Stimulated activated CD8-positive, alpha-beta memory T cell treated with anti-CD3 and anti-CD28 coated beads, Interleukin-4, amount 100 ng/mL, for 48 hours (primary cell): ENCODE results near the gene CREB3L1.

Source experiments
- DNase-seq: peaks from one replicate; pipeline ENCODE4 v3.0.0-alpha.2; 2020

Gene CREB3L1

GRCh38 chr11:46346886-46347636, 69.6 kb downstream of the CREB3L1 start, which contains the start of gene DGKZ:
TSS of gene DGKZ (plus strand) at chr11:46347463. CDS start at chr11:46347660, 197 bp downstream.
- peak; percentile 89 for DNase-seq

DNA sequence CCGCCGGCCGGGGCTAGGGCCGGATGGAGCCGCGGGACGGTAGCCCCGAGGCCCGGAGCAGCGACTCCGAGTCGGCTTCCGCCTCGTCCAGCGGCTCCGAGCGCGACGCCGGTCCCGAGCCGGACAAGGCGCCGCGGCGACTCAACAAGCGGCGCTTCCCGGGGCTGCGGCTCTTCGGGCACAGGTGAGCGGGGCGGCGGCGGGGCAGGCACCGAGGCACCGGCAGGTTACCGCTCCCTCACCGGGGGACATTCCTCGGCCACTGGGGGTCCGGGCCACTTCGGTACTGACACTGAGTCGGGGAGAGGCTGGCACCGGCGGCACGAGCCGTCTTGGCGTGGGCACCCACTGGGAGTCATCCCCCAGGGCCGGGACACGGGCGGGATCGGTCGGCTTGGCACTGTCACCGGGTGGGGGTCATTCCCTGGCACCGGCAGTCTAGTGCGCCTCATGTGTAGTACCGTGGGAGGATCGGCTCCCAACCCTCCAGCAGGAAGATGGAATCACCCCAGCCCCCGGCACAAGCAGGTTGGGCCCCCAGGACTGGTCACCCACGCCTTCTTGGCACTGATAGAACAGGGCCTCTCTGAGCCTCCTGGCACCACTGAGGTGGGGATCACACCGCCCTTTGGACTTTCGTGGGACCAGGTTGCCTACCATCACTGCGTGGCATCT, 70.3 kb downstream of the CREB3L1 start:
- DNase-seq = peak; percentile 50

- peak; percentile 69 for DNase-seq
Observed at GRCh38 chr11:46348566-46349401, 71.3 kb downstream of the CREB3L1 start.

GRCh38 chr11:46350695-46351094, 73.2 kb downstream of the CREB3L1 start:
- no peak for DNase-seq

GRCh38 chr11:46351148-46351547, 73.7 kb downstream of the CREB3L1 start:
- no peak for DNase-seq

DNA sequence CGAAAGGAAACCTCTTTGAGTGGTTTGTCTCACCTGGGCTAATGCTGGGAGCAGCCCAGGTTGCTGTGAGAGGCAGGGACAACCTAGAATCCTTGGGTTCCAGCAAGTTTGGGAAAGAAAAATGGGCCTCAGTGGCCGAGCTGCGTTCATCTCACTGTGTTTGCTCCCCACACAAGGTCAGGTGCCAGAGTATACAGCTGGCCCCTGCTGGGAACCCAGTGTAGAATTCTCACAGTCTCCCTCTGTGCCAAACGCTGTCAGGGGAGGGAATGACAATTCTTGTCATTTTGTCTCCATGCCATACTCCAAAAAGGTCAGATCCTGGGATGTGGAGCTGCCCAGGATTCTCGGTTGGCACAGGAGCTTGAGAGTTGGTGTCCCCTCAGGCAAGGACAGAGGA, 74.1 kb downstream of the CREB3L1 start:
- no peak for DNase-seq

DNA sequence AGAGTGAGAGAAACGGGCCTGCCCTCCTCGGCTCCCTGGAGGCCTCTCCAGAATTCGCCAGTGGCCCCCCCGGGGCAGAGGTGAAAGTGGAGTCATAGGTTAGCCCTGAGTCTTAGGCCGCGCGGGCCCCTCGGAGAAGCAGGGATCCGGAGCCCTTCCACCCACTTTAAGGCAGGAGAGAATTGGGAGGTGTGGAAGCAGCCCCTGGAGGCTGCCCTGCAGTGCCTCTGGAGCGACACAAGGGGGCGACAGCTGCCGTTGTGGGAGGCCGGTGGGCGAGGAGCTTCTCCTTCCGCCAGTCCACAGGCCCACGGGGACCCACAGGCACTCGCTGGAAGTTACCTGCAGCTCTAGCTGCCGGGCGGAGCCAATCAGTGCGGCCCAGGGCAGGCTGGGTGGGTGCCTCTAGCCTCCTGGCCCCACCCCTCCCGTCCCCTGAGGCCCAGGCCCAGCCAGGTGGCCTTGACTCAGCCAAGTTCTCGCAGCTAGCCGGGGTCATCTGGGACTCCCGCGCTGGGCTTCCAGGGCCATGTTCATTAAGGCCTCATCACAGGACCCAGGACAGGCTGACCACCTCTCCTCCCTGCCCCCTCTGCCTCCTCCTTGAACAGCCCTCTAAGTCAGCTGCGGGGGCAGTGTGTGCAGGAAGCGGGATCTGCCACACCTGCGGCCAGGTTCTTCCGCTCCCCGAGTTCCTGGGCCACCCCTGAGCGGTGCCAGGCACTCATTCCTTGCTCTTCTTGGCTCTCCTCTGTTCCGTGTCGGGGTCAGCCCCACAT, 74.8 kb downstream of the CREB3L1 start:
- peak; percentile 88 for DNase-seq

DNA sequence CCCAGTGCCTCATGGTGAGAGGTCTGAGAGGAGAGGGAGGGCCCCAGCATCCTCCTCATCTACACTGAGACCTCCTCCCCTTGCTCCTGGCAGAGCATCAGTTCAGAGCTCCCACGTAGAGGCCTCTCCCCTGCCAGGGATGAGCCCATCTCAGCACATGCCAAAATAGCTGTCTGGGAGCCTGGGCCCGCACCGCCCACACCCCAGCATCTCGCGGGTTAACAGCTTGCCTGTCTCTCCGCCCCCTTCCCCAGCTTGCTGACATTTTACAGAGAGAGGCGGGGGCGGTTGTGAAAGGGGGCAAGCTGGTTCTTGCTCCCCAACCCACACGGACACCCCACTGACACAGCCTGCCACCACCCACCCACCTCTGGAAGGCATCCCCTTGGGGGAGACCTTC, 76.2 kb downstream of the CREB3L1 start:
- peak; percentile 78 for DNase-seq

GRCh38 chr11:46356924-46357482, 79.5 kb downstream of the CREB3L1 start:
- no peak for DNase-seq

DNA sequence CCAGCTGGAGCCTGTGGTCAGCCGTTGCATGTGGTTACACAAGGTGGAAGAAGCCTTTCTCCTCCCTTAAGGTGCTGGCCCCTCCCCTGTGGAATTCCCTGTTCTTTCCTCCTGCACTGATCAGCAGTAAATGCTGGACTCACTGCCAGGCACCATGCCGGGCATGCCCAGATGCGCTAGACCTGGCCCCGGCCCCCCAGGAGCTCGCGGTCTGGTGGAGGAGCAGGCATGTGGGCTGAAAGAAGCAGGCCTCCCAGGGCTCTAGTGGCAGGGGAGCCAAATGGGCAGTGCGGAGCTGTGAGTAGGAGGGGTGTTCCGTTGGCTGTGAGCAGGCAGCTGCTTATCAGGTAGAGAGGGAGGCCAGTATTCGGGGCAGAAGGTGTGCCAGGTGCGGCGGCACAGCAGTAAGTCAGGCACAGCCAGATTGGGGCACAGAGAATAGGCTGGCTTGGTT, 80.0 kb downstream of the CREB3L1 start:
- DNase-seq = no peak

- no peak for DNase-seq
Observed at GRCh38 chr11:46359953-46360352, 82.5 kb downstream of the CREB3L1 start.

- no peak for DNase-seq
Observed at GRCh38 chr11:46360878-46361277, 83.4 kb downstream of the CREB3L1 start.

DNA sequence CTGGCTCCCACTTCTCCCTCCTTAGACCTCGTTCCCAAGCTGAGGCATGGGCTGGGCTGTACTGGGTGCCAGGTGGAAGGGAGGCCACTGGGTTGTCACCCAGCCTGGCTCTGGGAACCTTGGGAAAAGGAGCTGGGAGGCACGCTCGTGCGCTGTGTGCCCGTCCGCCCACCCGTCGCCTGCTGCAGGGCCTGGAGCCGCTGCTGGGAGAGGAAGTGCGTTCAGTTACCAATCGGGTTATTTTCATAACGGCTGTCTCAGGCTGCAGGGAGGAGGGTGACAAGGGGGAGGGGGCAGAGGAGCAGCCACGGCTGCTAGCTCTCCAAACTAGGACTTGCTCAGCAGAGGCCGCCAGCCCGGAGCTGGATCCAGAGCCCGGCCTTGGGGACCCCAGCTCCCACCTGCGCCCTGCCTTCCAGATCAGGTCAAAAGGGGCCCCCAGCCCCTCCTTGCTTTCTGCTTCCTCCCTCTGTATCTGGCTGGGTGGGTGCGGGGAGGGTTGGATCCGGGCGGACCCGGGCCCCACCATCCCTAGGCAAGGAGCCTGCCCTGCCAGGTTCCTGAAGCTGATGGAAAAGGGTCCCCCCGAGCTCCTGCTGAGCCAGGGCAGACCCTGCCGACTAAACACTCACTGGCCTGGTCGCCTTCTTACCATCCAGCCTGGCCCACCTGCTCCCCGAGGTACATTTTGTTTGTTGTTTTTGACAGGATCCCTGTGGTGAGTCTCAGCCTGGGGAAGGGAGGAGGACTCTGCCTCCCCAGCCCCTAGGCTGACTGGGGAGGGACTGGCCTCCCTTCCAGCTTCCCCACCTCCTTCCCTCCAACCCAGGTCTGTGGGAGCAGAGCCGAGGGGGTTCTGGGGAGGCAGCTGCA, 84.1 kb downstream of the CREB3L1 start:
- peak; percentile 76 for DNase-seq

GRCh38 chr11:46362156-46363030, 84.9 kb downstream of the CREB3L1 start:
- no peak for DNase-seq

- DNase-seq = no peak
Observed at GRCh38 chr11:46363031-46363407, 85.6 kb downstream of the CREB3L1 start.

GRCh38 chr11:46363455-46364005, 86.1 kb downstream of the CREB3L1 start:
- no peak for DNase-seq

- DNase-seq = no peak
Observed at GRCh38 chr11:46364056-46364455, 86.6 kb downstream of the CREB3L1 start.

DNA sequence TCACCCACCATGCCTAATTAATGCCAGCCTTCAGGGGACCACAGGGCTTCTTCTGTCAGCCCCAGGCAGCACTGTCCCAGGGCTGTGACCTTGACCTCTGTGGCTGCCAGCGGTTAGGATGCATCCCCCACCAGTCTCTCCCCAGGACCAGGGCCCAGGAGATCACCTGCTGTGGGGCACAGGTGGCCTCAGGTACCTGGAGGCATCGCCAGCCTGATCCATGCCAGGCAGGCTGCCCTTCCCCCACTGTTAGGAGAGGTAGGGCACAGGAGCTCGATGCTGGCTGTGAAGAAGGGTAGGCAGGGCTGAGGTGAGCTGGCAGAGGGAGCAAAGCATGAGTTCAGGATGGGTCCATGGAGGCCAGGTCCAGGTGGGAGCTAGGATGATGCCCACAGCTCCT, 87.3 kb downstream of the CREB3L1 start:
- no peak for DNase-seq

- no peak for DNase-seq
Observed at GRCh38 chr11:46366260-46366659, 88.8 kb downstream of the CREB3L1 start.

DNA sequence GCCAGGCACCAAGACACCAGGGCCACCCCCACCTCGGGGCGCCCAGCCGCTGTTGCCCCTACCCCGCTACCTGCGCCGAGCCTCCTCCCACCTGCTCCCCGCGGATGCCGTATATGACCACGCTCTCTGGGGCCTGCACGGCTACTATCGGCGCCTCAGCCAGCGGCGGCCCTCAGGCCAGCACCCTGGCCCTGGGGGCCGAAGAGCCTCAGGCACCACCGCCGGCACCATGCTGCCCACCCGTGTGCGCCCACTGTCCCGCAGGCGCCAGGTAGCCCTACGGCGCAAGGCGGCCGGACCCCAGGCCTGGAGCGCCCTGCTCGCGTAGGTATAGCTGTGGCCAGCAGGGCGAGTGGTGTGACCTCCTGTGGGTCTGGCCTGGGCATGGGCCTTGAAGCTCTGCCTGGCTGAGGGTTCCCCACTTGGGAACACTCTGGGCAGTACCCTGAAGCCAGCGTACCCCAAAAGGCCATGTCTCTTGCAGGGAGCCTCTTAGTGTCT, 89.2 kb downstream of the CREB3L1 start:
- no peak for DNase-seq
